CD14-positive monocyte (primary cell): Measurements from ENCODE around the gene C17orf107. TPM values are rescaled to one million over a fixed set of nuclear protein-coding genes. Genes with fewer than 3 reads are reported as not detected.

Experiments
- DNase-seq, 3 donors: peaks; one replicate each; pipeline ENCODE4 v3.0.0-alpha.2; 2011 to 2022
- H2AFZ ChIP-seq: 2 replicates; pipeline ENCODE4 v1.6.0; 2012; ENCODE audit warnings: mild to moderate bottlenecking, low read depth, low read length, inconsistent platforms; ENCODE audit not compliant: insufficient read depth, poor library complexity, severe bottlenecking
- H3K27ac ChIP-seq, 2 donors: 1 replicate in 1 of 2; 2 replicates in 1 of 2; pipeline ENCODE4 v1.5.1; 2012 to 2013; ENCODE audit warnings: low read length in 2 of 2, control low read depth in 1 of 2, inconsistent platforms in 1 of 2, low read depth in 1 of 2, mild to moderate bottlenecking in 1 of 2
- H3K27me3 ChIP-seq, 2 donors: one replicate each; pipeline versions ENCODE4 v1.6.0 to v1.6.1; 2011 to 2013; ENCODE audit warnings: low read length in 2 of 2; ENCODE audit not compliant: control insufficient read depth in 2 of 2, insufficient read depth in 2 of 2
- H3K36me3 ChIP-seq, 2 donors: replicated peaks in 1 of 2; 1 replicate in 1 of 2; 2 replicates in 1 of 2; pipeline versions ENCODE4 v1.5.1 to v1.6.1; 2012 to 2013; ENCODE audit warnings: low read length in 2 of 2, control low read depth in 1 of 2, inconsistent platforms in 1 of 2, mild to moderate bottlenecking in 1 of 2; ENCODE audit not compliant: insufficient read depth in 2 of 2, control insufficient read depth in 1 of 2
- H3K4me1 ChIP-seq, 2 donors: 1 replicate in 1 of 2; 2 replicates in 1 of 2; pipeline versions ENCODE4 v1.5.1 to v1.6.1; 2012 to 2013; ENCODE audit warnings: low read length in 2 of 2, control low read depth in 1 of 2, inconsistent platforms in 1 of 2, mild to moderate bottlenecking in 1 of 2, moderate library complexity in 1 of 2; ENCODE audit not compliant: insufficient read depth in 2 of 2, control insufficient read depth in 1 of 2
- H3K4me2 ChIP-seq: replicated peaks from 2 replicates; pipeline ENCODE3; 2012; ENCODE audit warnings: low read length, moderate library complexity, mild to moderate bottlenecking; ENCODE audit not compliant: poor library complexity, severe bottlenecking; ENCODE audit errors: extremely low read depth
- H3K4me3 ChIP-seq, 3 experiments: fragments of 200-600 bp in 1 of 3; sonication (generic) in 1 of 3; replicated peaks in 1 of 3; 1 replicate in 2 of 3; 2 replicates in 1 of 3; pipeline ENCODE4 v1.5.1; 2011 to 2013; ENCODE audit warnings: low read length in 3 of 3, mild to moderate bottlenecking in 3 of 3, control low read depth in 2 of 3, low read depth in 2 of 3, inconsistent platforms in 1 of 3, moderate library complexity in 1 of 3
- H3K79me2 ChIP-seq: 2 replicates; pipeline ENCODE4 v1.6.0; 2012; ENCODE audit warnings: mild to moderate bottlenecking, control low read depth, inconsistent platforms, low read length, moderate library complexity; ENCODE audit not compliant: insufficient read depth
- H3K9ac ChIP-seq: 2 replicates; pipeline ENCODE4 v1.6.0; 2017; ENCODE audit warnings: low read length, mild to moderate bottlenecking; ENCODE audit not compliant: insufficient read depth, poor library complexity, severe bottlenecking
- H3K9me3 ChIP-seq, 2 donors: replicated peaks in 1 of 2; 1 replicate in 1 of 2; 2 replicates in 1 of 2; pipeline versions ENCODE4 v1.5.1 to v1.6.1; 2012 to 2013; ENCODE audit warnings: low read length in 2 of 2, control low read depth in 1 of 2; ENCODE audit not compliant: control insufficient read depth in 1 of 2, insufficient read depth in 1 of 2
- H4K20me1 ChIP-seq: 2 replicates; pipeline ENCODE4 v1.6.0; 2012; ENCODE audit warnings: mild to moderate bottlenecking, low read length, control low read depth, moderate library complexity; ENCODE audit not compliant: insufficient read depth
- H3K27ac Mint-ChIP-seq, 7 donors: one replicate each; pipeline ENCODE4 v1.8.0; 2020; ENCODE audit warnings: mild to moderate bottlenecking in 7 of 7, mixed read lengths in 7 of 7, moderate library complexity in 6 of 7, inconsistent platforms in 2 of 7
- H3K27me3 Mint-ChIP-seq, 3 donors: one replicate each; pipeline ENCODE4 v1.8.0; 2021 to 2022; ENCODE audit warnings: low read depth in 3 of 3, mild to moderate bottlenecking in 3 of 3, mixed read lengths in 3 of 3, moderate library complexity in 3 of 3, inconsistent platforms in 1 of 3
- H3K36me3 Mint-ChIP-seq, 2 donors: one replicate each; pipeline ENCODE4 v1.8.0; 2020; ENCODE audit warnings: mixed read lengths in 2 of 2, inconsistent platforms in 1 of 2, mild to moderate bottlenecking in 1 of 2
- H3K4me1 Mint-ChIP-seq: one replicate; pipeline ENCODE4 v1.8.0; 2020; ENCODE audit warnings: mild to moderate bottlenecking, mixed read lengths
- H3K4me3 Mint-ChIP-seq, 2 donors: one replicate each; pipeline ENCODE4 v1.8.0; 2020; ENCODE audit warnings: mild to moderate bottlenecking in 2 of 2, mixed read lengths in 2 of 2, moderate library complexity in 1 of 2
- H3K9me3 Mint-ChIP-seq, 7 donors: one replicate each; pipeline ENCODE4 v1.8.0; 2020 to 2022; ENCODE audit warnings: mixed read lengths in 7 of 7, mild to moderate bottlenecking in 6 of 7, moderate library complexity in 6 of 7, inconsistent platforms in 2 of 7
- WGBS: methylation state at CpG from one replicate; pipeline ENCODE4 v1.1.5; 2013; ENCODE audit warnings: missing lambda C conversion rate; ENCODE audit not compliant: insufficient coverage; 5-methylcytosine and 5-hydroxymethylcytosine counted together
- intact Hi-C, 2 donors: fragments of 100-400 bp; cut with micrococcal nuclease; formaldehyde crosslinking; loops; one replicate each; pipeline versions ENCODE4 v1.15.0 to v1.15.1; 2023
- polyA plus RNA-seq, 3 donors: library from polyadenylated mRNA; depleted of rRNA in 1 of 3; unstranded in 2 of 3; stranded (reverse) in 1 of 3; fragments of 300-500 nt in 2 of 3; fragments of >200 nt in 1 of 3; fragmentation: Illumina TruSeq in 2 of 3; gene quantifications; 1 replicate in 2 of 3; 2 replicates in 1 of 3; pipeline ENCODE4 v1.2.3, GENCODE V29; 2012 to 2021
- TF ChIP-seq, protein P1 (sequence below): fragments of 200-600 bp; IDR thresholded peaks from one replicate; pipeline ENCODE4 v1.8.0; 2022; ENCODE audit warnings: antibody characterized with exemption, mild to moderate bottlenecking

The C17orf107 gene
- polyA plus RNA-seq, 3 donors = 1.9 to 5.1 (median 4.2) TPM

DNA sequence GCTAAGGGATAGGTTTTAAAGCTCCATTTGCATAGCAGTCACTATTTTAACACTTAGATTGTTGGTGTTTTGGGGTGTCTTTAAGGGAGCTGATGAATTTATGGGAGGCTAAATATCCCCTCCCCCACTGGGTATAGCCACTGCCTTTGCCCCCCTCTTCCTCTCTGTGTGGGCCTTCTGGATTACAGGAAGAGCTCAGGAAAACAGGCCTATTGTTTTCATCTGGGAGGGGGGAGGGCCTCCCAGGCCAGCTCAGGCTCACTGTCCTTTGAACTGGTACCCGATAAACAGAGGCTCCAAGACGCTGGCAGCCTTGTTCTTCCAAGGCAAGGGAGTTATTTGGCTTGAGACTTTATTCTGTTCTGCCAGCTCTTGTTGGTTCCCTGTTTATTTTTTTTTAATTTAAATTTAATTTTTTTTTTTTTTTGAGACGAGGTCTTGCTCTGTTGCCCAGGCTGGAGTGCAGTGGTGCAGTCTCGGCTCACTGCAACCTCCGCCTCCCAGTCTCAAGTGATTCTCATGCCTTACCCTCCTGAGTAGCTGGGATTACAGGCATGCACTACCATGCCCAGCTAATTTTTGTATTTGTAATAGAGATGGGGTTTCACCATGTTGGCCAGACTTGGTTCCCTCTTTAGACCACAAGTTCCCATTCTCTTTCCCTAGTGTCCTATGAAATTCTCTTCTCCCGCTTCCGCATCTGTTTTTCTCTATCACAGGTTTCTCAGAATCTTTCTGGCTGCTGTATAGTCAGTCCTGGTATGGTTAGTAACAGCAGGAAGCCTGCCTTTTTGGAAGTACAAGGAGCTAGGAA is 41.1 kb upstream of the C17orf107 start:
- Histone ChIP-seq H3K79me2 (peaks cover 41% of the 10 kb centered on the region), H3K9ac (peak overlapping the region; percentile 18), H3K4me2 (peak overlapping the region; percentile 30), H3K4me1 (peaks cover 13 to 22% of the 10 kb centered on the region in 2 donors), H4K20me1 (peaks cover 46% of the 10 kb centered on the region), H3K36me3 (peaks cover 21 to 43% of the 10 kb centered on the region in 2 donors), H2AFZ (no peak overlapping the region), H3K27me3 (no peaks in the 10 kb centered on the region), H3K27ac (peak overlapping the region in 1 of 2 donors; percentile 20), H3K9me3 (no peaks in the 10 kb centered on the region), H3K4me3 (no peak overlapping the region)
- Mint-ChIP-seq H3K27me3 (peaks cover 2 to 4% (median 3%) of the 10 kb centered on the region in 3 donors), H3K27ac (peak overlapping the region in 3 of 7 donors; percentile 10 to 63 (median 18)), H3K4me1 (peaks cover 19% of the 10 kb centered on the region), H3K4me3 (no peak overlapping the region), H3K9me3 (no peaks in the 10 kb centered on the region), H3K36me3 (peaks cover 48 to 59% of the 10 kb centered on the region in 2 donors)
- DNase-seq = no peak
- WGBS = 60% methylated on average over 1 of the region's 7 CpGs
- TF ChIP-seq, protein P1, sequence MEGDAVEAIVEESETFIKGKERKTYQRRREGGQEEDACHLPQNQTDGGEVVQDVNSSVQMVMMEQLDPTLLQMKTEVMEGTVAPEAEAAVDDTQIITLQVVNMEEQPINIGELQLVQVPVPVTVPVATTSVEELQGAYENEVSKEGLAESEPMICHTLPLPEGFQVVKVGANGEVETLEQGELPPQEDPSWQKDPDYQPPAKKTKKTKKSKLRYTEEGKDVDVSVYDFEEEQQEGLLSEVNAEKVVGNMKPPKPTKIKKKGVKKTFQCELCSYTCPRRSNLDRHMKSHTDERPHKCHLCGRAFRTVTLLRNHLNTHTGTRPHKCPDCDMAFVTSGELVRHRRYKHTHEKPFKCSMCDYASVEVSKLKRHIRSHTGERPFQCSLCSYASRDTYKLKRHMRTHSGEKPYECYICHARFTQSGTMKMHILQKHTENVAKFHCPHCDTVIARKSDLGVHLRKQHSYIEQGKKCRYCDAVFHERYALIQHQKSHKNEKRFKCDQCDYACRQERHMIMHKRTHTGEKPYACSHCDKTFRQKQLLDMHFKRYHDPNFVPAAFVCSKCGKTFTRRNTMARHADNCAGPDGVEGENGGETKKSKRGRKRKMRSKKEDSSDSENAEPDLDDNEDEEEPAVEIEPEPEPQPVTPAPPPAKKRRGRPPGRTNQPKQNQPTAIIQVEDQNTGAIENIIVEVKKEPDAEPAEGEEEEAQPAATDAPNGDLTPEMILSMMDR = no peak
- intact Hi-C loops = no loop called here

DNA sequence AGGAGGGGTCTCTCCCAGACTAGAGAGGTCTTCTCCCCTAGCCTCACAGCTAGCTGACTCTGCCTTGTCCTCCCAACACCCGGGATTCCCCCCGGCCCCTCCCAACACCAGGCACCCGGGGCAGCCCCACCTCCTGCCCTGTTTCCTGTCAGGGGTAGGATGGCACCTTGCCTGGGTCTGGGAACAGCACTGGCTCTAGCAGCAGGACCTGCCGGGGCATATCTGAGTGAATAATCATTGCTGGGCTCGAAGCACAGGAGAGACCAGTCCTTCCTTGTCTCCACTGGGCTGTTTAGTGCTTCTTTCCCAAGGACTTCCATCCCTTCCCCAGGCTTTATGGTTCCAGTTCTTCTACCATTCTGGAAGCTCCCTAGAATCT is 40.5 kb upstream of the C17orf107 start:
- peaks cover 38% of the 10 kb centered on the region for H3K79me2 ChIP-seq
- H3K4me3 ChIP-seq = no peak overlapping the region
- H3K27ac ChIP-seq = no peak overlapping the region
- no peak for DNase-seq
- no peaks in the 10 kb centered on the region for H3K27me3 ChIP-seq
- peaks cover 19 to 42% of the 10 kb centered on the region in 2 donors for H3K36me3 ChIP-seq
- Mint-ChIP-seq H3K27me3 (peaks cover 2 to 4% (median 3%) of the 10 kb centered on the region in 3 donors), H3K9me3 (no peaks in the 10 kb centered on the region), H3K4me1 (peaks cover 19% of the 10 kb centered on the region), H3K36me3 (peaks cover 44 to 54% of the 10 kb centered on the region in 2 donors), H3K27ac (peak overlapping the region in 1 of 7 donors; percentile 63), H3K4me3 (no peak overlapping the region)
- H3K9me3 ChIP-seq = no peaks in the 10 kb centered on the region
- H3K9ac ChIP-seq = no peak overlapping the region
- peaks cover 49% of the 10 kb centered on the region for H4K20me1 ChIP-seq
- WGBS = 46% methylated on average over 5 of the region's 5 CpGs
- TF ChIP-seq, protein P1 = no peak
- H3K4me1 ChIP-seq = peaks cover 13 to 22% of the 10 kb centered on the region in 2 donors
- no peak overlapping the region for H2AFZ ChIP-seq
- H3K4me2 ChIP-seq = peak overlapping the region; percentile 30
- intact Hi-C loops = no loop called here
